Adrenal gland (tissue), 12 donors: Measurements from ENCODE around the gene YARS1. TPM values are rescaled to one million over a fixed set of nuclear protein-coding genes. Genes with fewer than 3 reads are reported as not detected.
A peak's percentile ranks its signal among the peaks of the same experiment; 100 is the strongest.

Experiments
- DNase-seq, 7 donors: peaks; one replicate each; pipeline ENCODE4 v3.0.0-alpha.2; 2019 to 2020
- H3K27ac ChIP-seq, 5 donors: fragments of 200-600 bp; sonication (generic) in 4 of 5; 1 replicate in 3 of 5; 2 replicates in 2 of 5; pipeline versions ENCODE4 v1.5.1 to v1.8.0; 2016 to 2020; ENCODE audit warnings: mild to moderate bottlenecking in 1 of 5
- H3K27me3 ChIP-seq: fragments of 200-600 bp; 2 replicates; pipeline ENCODE4 v1.8.0; 2021
- H3K36me3 ChIP-seq, 2 donors: fragments of 200-600 bp; replicated peaks in 1 of 2; 1 replicate in 1 of 2; 2 replicates in 1 of 2; pipeline versions ENCODE4 v1.5.1 to v1.8.0; 2018 to 2022
- H3K4me1 ChIP-seq, 2 donors: fragments of 200-600 bp; replicated peaks in 1 of 2; 1 replicate in 1 of 2; 2 replicates in 1 of 2; pipeline versions ENCODE4 v1.5.1 to v1.8.0; 2018 to 2021
- H3K4me3 ChIP-seq, 4 donors: fragments of 200-600 bp; sonication (generic) in 3 of 4; one replicate each; pipeline ENCODE4 v1.5.1; 2016 to 2018
- H3K9me3 ChIP-seq, 3 donors: fragments of 200-600 bp; sonication (generic) in 1 of 3; replicated peaks in 1 of 3; 1 replicate in 2 of 3; 2 replicates in 1 of 3; pipeline versions ENCODE4 v1.5.1 to v1.8.0; 2016 to 2021
- POLR2A ChIP-seq, 2 donors: fragments of 450-650 bp; IDR thresholded peaks; one replicate each; pipeline ENCODE4 v1.6.1; 2017; ENCODE audit warnings: antibody characterized with exemption in 2 of 2, mild to moderate bottlenecking in 2 of 2, moderate library complexity in 1 of 2
- WGBS, 4 donors: extraction: QIAGEN DNeasy Blood & Tissue Kit in 2 of 4; methylation state at CpG; one replicate each; pipeline versions ENCODE4 v1.1.5 to v1.1.7; 2013 to 2017; 5-methylcytosine and 5-hydroxymethylcytosine counted together
- intact Hi-C, 2 donors: fragments of 100-400 bp; cut with DNase I; formaldehyde crosslinking; loops; one replicate each; pipeline versions ENCODE4 v1.14.1 to v1.15.0; 2022 to 2023
- polyA plus RNA-seq, 3 donors: library from polyadenylated mRNA; stranded (reverse); fragments of 200-250 nt in 2 of 3; fragments of 350-450 nt in 1 of 3; fragmentation: Illumina TruSeq in 1 of 3; extraction: RNeasy Lipid Tissue Mini Kit (QIAGEN cat#74804) in 1 of 3; gene quantifications; one replicate each; pipeline ENCODE4 v1.2.3, GENCODE V29; 2013 to 2014
- total RNA-seq, 9 donors: library from RNA; depleted of rRNA in 4 of 9; stranded (reverse); fragments of >200 nt in 4 of 9; fragments of 120-200 nt in 1 of 9; fragmentation: NEBNext Ultra II Directional in 1 of 9; extraction: Animal tissue kit (Norgen Biotek cat#: 25700) in 1 of 9; gene quantifications; one replicate each; pipeline versions ENCODE4 v1.1.0 to v1.2.4, GENCODE V29; 2013 to 2023
- TF ChIP-seq, protein P1 (sequence below), 6 experiments: fragments of 450-650 bp in 4 of 6; fragments of 200-600 bp in 2 of 6; sonication (generic) in 1 of 6; IDR thresholded peaks; 1 replicate in 5 of 6; 2 replicates in 1 of 6; pipeline versions ENCODE4 v1.5.1 to v1.8.0; 2016 to 2021; ENCODE audit warnings: antibody characterized with exemption in 6 of 6, mild to moderate bottlenecking in 2 of 6, moderate library complexity in 1 of 6
- donor health status: healthy with polysubstance abuse.
- donor health status: Bipolar disorder and iron deficiency.
- donor health status: DM: yes; HTN: yes; CAD: no.
- donor health status: DM: no; HTN: no; CAD: no.
- donor health status: DM: no; HTN: no; CAD: no.
- donor health status: DM: yes; HTN: yes; CAD: no.

Gene YARS1
- total and polyA plus RNA-seq, 12 donors, result 55.5 to 190 (median 97.0) TPM

DNA sequence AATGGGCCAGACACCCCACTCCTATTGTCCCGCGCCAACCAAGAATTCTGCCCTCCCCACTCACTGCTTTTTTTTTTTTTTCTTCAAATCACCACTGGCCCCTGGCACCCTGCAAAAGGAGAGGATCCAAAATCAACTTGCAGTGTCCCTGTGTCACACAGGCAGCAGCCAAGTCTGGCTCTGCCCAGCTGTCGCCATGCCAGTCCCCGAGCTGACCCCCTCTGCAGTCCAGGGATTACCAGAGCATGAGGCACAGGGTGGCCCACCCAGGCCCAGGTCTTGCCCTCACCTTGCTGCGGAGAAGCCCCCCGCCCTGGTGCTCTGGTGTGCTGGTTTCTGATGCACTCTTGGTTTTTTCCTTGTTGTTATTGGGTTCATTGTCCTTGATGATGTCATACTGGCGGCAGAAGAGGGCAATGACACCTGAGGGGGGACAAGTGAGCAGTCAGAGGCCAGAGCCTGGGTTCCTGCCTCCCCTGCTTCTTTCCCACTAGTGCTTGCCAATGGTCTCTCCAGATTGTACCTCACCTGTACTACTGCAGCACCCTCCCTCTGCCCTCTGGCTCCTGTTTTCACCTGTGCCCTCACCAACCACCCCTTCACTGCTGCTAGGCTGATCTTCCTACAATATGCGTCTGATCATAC is 47.3 kb upstream of the YARS1 start:
- TF ChIP-seq, protein P1, sequence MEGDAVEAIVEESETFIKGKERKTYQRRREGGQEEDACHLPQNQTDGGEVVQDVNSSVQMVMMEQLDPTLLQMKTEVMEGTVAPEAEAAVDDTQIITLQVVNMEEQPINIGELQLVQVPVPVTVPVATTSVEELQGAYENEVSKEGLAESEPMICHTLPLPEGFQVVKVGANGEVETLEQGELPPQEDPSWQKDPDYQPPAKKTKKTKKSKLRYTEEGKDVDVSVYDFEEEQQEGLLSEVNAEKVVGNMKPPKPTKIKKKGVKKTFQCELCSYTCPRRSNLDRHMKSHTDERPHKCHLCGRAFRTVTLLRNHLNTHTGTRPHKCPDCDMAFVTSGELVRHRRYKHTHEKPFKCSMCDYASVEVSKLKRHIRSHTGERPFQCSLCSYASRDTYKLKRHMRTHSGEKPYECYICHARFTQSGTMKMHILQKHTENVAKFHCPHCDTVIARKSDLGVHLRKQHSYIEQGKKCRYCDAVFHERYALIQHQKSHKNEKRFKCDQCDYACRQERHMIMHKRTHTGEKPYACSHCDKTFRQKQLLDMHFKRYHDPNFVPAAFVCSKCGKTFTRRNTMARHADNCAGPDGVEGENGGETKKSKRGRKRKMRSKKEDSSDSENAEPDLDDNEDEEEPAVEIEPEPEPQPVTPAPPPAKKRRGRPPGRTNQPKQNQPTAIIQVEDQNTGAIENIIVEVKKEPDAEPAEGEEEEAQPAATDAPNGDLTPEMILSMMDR (IDR thresholded peaks at IDR 0.05), result no peak
- Histone ChIP-seq H3K9me3 (no peaks in the 10 kb centered on the region), H3K27me3 (no peaks in the 10 kb centered on the region), H3K27ac (peak overlapping the region in 3 of 5 donors; percentile 41 to 68 (median 57)), H3K4me3 (no peak overlapping the region), H3K36me3 (peaks cover 0 to 11% of the 10 kb centered on the region in 2 donors), H3K4me1 (peaks cover 23 to 31% of the 10 kb centered on the region in 2 donors)
- intact Hi-C loops, result loop anchor here in 1 of 2 donors (10.0 kb wide), 1 partner anchor 150 kb away; no protein-coding TSS in a partner anchor
- 66 to 76% (median 69%) methylated on average over 3 to 8 of the region's 8 CpGs for WGBS, 4 donors
- peak in 2 of 7 donors; percentile 44 to 60 for DNase-seq

DNA sequence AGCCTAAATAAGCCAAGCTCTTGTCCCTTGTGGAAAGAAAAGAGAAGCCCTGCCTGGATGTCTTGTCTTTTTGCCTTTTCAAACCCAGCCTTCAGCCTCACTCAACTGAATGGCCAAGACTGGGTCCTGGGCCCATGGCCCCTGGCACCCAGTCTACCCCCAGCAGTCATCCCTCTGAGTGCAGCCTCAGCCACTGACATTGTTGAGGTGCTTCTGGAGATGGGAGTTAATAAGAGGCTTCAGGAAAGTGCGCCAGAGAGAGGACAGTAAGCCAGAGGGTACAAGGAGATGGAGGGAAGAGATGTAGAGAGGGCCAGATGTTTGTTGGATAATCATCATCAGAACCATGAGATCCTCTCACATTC is 46.7 kb upstream of the YARS1 start:
- DNase-seq, result no peak
- H3K9me3 ChIP-seq, result no peaks in the 10 kb centered on the region
- intact Hi-C loops, result loop anchor here in 1 of 2 donors (10.0 kb wide), 1 partner anchor 149 kb away; no protein-coding TSS in a partner anchor
- peaks cover 23 to 31% of the 10 kb centered on the region in 2 donors for H3K4me1 ChIP-seq
- no peak overlapping the region for H3K4me3 ChIP-seq
- TF ChIP-seq, protein P1 (IDR thresholded peaks at IDR 0.05), result no peak
- TF ChIP-seq POLR2A (IDR thresholded peaks at IDR 0.05), result no peak
- WGBS, 4 donors, result 79 to 97% (median 94%) methylated on average over 1 of the region's 1 CpG
- H3K27ac ChIP-seq, result peak overlapping the region in 2 of 5 donors; percentile 57 to 68
- peaks cover 0 to 11% of the 10 kb centered on the region in 2 donors for H3K36me3 ChIP-seq
- no peaks in the 10 kb centered on the region for H3K27me3 ChIP-seq

DNA sequence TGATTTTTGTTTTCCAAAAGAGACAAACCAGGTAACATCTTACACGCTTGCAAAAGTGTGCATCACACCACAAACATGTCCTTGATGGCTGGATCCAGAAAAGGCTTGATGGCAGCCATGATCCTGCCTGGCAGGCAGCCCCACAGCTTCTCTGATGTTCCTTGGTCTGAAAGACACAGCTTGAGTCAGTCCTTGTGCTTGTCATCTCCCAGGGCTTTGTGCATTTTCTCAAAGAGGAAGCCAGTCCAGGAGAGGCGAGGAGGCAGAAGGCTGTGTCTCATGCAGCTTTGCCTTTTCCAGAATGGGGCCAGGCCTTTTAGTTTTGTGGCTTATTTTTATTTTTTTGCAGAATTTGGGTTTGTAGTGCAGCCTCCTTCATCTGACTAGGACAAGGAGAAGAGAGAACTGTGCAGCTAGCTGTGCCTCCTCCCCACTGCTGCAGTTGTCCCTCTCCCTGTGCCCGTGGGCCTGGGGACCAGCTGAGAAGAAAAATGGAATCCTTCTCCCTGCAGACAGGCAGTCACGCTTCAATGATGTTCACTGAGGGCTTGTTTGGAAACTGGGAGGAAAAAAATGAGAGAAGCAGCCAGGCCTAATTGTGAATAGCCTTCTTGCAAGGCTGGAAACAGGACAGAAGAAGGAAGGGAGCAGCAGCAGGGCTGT is 46.2 kb upstream of the YARS1 start:
- Histone ChIP-seq H3K27me3 (no peaks in the 10 kb centered on the region), H3K27ac (no peak overlapping the region), H3K4me3 (no peak overlapping the region), H3K4me1 (peaks cover 23 to 31% of the 10 kb centered on the region in 2 donors), H3K9me3 (no peaks in the 10 kb centered on the region), H3K36me3 (peaks cover 0 to 11% of the 10 kb centered on the region in 2 donors)
- DNase-seq, result no peak
- TF ChIP-seq POLR2A (IDR thresholded peaks at IDR 0.05), result no peak
- TF ChIP-seq, protein P1 (IDR thresholded peaks at IDR 0.05), result no peak
- WGBS, 4 donors, result 93 to 100% (median 95%) methylated on average over 4 of the region's 4 CpGs
- intact Hi-C loops, result loop anchor here in 1 of 2 donors (10.0 kb wide), 1 partner anchor 149 kb away; no protein-coding TSS in a partner anchor

DNA sequence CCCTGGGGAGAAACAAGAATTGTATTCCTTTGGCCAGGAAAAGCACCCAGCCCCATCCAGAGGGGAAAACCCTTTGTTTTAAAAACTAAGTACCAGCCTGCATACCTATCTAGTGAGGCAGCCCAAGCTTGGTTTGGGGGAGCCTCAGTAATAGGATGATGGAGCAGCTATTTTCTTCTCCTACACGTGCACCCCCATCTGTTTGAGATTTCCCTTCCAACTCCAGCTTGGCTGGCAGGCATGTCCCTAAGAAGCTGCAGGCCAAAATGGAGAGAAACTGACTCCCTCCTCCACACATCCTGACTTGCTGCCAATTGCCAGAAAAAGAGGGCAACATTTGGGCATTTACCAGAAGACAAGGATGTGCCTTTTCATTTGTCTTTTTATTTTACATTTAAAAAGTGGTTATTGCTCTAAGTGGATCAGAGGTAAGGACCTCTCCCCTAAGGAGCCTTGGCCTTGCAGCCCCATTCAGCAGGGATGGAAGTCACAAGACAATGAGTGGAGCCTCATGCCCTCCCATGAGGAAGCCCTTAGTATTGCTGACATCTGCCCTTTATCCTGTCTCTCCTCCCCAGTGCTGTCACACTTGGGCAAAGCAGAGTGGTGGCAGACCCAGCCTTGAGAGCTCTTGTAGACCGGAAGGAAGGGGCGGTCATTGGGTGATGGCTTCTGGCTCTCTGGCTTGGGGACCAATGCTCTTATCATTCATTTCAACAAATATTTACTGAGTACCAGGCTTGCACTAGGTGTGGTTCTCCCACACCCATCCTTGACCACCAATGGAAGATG is 44.9 kb upstream of the YARS1 start:
- no peak for DNase-seq
- no peak overlapping the region for H3K27ac ChIP-seq
- H3K36me3 ChIP-seq, result peaks cover 0 to 13% of the 10 kb centered on the region in 2 donors
- H3K4me1 ChIP-seq, result peaks cover 23 to 31% of the 10 kb centered on the region in 2 donors
- H3K27me3 ChIP-seq, result no peaks in the 10 kb centered on the region
- 69 to 87% (median 77%) methylated on average over 3 of the region's 3 CpGs for WGBS, 4 donors
- intact Hi-C loops, result loop anchor here in 1 of 2 donors (10.0 kb wide), 1 partner anchor 147 kb away; no protein-coding TSS in a partner anchor
- no peaks in the 10 kb centered on the region for H3K9me3 ChIP-seq
- no peak for TF ChIP-seq POLR2A (IDR thresholded peaks at IDR 0.05)
- TF ChIP-seq, protein P1 (IDR thresholded peaks at IDR 0.05), result no peak
- H3K4me3 ChIP-seq, result no peak overlapping the region
